CD14-positive monocyte (primary cell): ENCODE data around the gene CA7. TPM values are rescaled to one million over a fixed set of nuclear protein-coding genes. Genes with fewer than 3 reads are reported as not detected.
"Not testable (repeated sequence)": the region's sequence is repeated elsewhere in the genome, so short reads cannot be mapped to it uniquely, and the experiment has no call there.

Experiments used
- DNase-seq, 3 donors: peaks; one replicate each; pipeline ENCODE4 v3.0.0-alpha.2; 2011 to 2022
- H2AFZ ChIP-seq: 2 replicates; pipeline ENCODE4 v1.6.0; 2012; ENCODE audit warnings: mild to moderate bottlenecking, low read depth, low read length, inconsistent platforms; ENCODE audit not compliant: insufficient read depth, poor library complexity, severe bottlenecking
- H3K27ac ChIP-seq, 2 donors: 1 replicate in 1 of 2; 2 replicates in 1 of 2; pipeline ENCODE4 v1.5.1; 2012 to 2013; ENCODE audit warnings: low read length in 2 of 2, control low read depth in 1 of 2, inconsistent platforms in 1 of 2, low read depth in 1 of 2, mild to moderate bottlenecking in 1 of 2
- H3K27me3 ChIP-seq, 2 donors: one replicate each; pipeline versions ENCODE4 v1.6.0 to v1.6.1; 2011 to 2013; ENCODE audit warnings: low read length in 2 of 2; ENCODE audit not compliant: control insufficient read depth in 2 of 2, insufficient read depth in 2 of 2
- H3K36me3 ChIP-seq, 2 donors: replicated peaks in 1 of 2; 1 replicate in 1 of 2; 2 replicates in 1 of 2; pipeline versions ENCODE4 v1.5.1 to v1.6.1; 2012 to 2013; ENCODE audit warnings: low read length in 2 of 2, control low read depth in 1 of 2, inconsistent platforms in 1 of 2, mild to moderate bottlenecking in 1 of 2; ENCODE audit not compliant: insufficient read depth in 2 of 2, control insufficient read depth in 1 of 2
- H3K4me1 ChIP-seq, 2 donors: 1 replicate in 1 of 2; 2 replicates in 1 of 2; pipeline versions ENCODE4 v1.5.1 to v1.6.1; 2012 to 2013; ENCODE audit warnings: low read length in 2 of 2, control low read depth in 1 of 2, inconsistent platforms in 1 of 2, mild to moderate bottlenecking in 1 of 2, moderate library complexity in 1 of 2; ENCODE audit not compliant: insufficient read depth in 2 of 2, control insufficient read depth in 1 of 2
- H3K4me2 ChIP-seq: replicated peaks from 2 replicates; pipeline ENCODE3; 2012; ENCODE audit warnings: low read length, moderate library complexity, mild to moderate bottlenecking; ENCODE audit not compliant: poor library complexity, severe bottlenecking; ENCODE audit errors: extremely low read depth
- H3K4me3 ChIP-seq, 3 experiments: fragments of 200-600 bp in 1 of 3; sonication (generic) in 1 of 3; replicated peaks in 1 of 3; 1 replicate in 2 of 3; 2 replicates in 1 of 3; pipeline ENCODE4 v1.5.1; 2011 to 2013; ENCODE audit warnings: low read length in 3 of 3, mild to moderate bottlenecking in 3 of 3, control low read depth in 2 of 3, low read depth in 2 of 3, inconsistent platforms in 1 of 3, moderate library complexity in 1 of 3
- H3K79me2 ChIP-seq: 2 replicates; pipeline ENCODE4 v1.6.0; 2012; ENCODE audit warnings: mild to moderate bottlenecking, control low read depth, inconsistent platforms, low read length, moderate library complexity; ENCODE audit not compliant: insufficient read depth
- H3K9ac ChIP-seq: 2 replicates; pipeline ENCODE4 v1.6.0; 2017; ENCODE audit warnings: low read length, mild to moderate bottlenecking; ENCODE audit not compliant: insufficient read depth, poor library complexity, severe bottlenecking
- H3K9me3 ChIP-seq, 2 donors: replicated peaks in 1 of 2; 1 replicate in 1 of 2; 2 replicates in 1 of 2; pipeline versions ENCODE4 v1.5.1 to v1.6.1; 2012 to 2013; ENCODE audit warnings: low read length in 2 of 2, control low read depth in 1 of 2; ENCODE audit not compliant: control insufficient read depth in 1 of 2, insufficient read depth in 1 of 2
- H4K20me1 ChIP-seq: 2 replicates; pipeline ENCODE4 v1.6.0; 2012; ENCODE audit warnings: mild to moderate bottlenecking, low read length, control low read depth, moderate library complexity; ENCODE audit not compliant: insufficient read depth
- H3K27ac Mint-ChIP-seq, 7 donors: one replicate each; pipeline ENCODE4 v1.8.0; 2020; ENCODE audit warnings: mild to moderate bottlenecking in 7 of 7, mixed read lengths in 7 of 7, moderate library complexity in 6 of 7, inconsistent platforms in 2 of 7
- H3K27me3 Mint-ChIP-seq, 3 donors: one replicate each; pipeline ENCODE4 v1.8.0; 2021 to 2022; ENCODE audit warnings: low read depth in 3 of 3, mild to moderate bottlenecking in 3 of 3, mixed read lengths in 3 of 3, moderate library complexity in 3 of 3, inconsistent platforms in 1 of 3
- H3K36me3 Mint-ChIP-seq, 2 donors: one replicate each; pipeline ENCODE4 v1.8.0; 2020; ENCODE audit warnings: mixed read lengths in 2 of 2, inconsistent platforms in 1 of 2, mild to moderate bottlenecking in 1 of 2
- H3K4me1 Mint-ChIP-seq: one replicate; pipeline ENCODE4 v1.8.0; 2020; ENCODE audit warnings: mild to moderate bottlenecking, mixed read lengths
- H3K4me3 Mint-ChIP-seq, 2 donors: one replicate each; pipeline ENCODE4 v1.8.0; 2020; ENCODE audit warnings: mild to moderate bottlenecking in 2 of 2, mixed read lengths in 2 of 2, moderate library complexity in 1 of 2
- H3K9me3 Mint-ChIP-seq, 7 donors: one replicate each; pipeline ENCODE4 v1.8.0; 2020 to 2022; ENCODE audit warnings: mixed read lengths in 7 of 7, mild to moderate bottlenecking in 6 of 7, moderate library complexity in 6 of 7, inconsistent platforms in 2 of 7
- WGBS: methylation state at CpG from one replicate; pipeline ENCODE4 v1.1.5; 2013; ENCODE audit warnings: missing lambda C conversion rate; ENCODE audit not compliant: insufficient coverage; 5-methylcytosine and 5-hydroxymethylcytosine counted together
- intact Hi-C, 2 donors: fragments of 100-400 bp; cut with micrococcal nuclease; formaldehyde crosslinking; loops; one replicate each; pipeline versions ENCODE4 v1.15.0 to v1.15.1; 2023
- polyA plus RNA-seq, 3 donors: library from polyadenylated mRNA; depleted of rRNA in 1 of 3; unstranded in 2 of 3; stranded (reverse) in 1 of 3; fragments of 300-500 nt in 2 of 3; fragments of >200 nt in 1 of 3; fragmentation: Illumina TruSeq in 2 of 3; gene quantifications; 1 replicate in 2 of 3; 2 replicates in 1 of 3; pipeline ENCODE4 v1.2.3, GENCODE V29; 2012 to 2021
- TF ChIP-seq, protein P1 (sequence below): fragments of 200-600 bp; IDR thresholded peaks from one replicate; pipeline ENCODE4 v1.8.0; 2022; ENCODE audit warnings: antibody characterized with exemption, mild to moderate bottlenecking

CA7 gene
- polyA plus RNA-seq, 3 donors = not detected

DNA sequence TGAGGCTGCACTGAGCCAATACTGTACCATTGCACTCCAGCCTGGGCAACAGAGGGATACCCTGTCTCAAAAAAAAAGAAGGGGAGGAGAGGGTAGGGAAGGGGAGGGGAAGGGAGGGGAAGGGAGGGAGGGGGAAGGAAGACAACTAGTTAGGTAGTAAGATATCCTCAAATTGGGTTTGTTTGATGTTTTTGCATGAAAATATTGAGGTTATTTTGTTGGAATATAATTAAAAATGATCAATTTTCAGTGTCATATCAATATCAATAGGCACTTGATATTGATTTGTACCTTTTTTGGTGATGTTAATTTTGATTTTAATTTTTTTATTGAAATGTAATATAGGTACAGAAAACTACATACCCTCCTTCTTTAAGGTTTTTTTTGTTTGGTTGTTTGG, 19.5 kb downstream of the CA7 start:
- Mint-ChIP-seq H3K27me3 (peaks cover 16 to 27% (median 21%) of the 10 kb centered on the region in 3 donors), H3K4me3 (no peak overlapping the region), H3K27ac (no peak overlapping the region), H3K36me3 (no peaks in the 10 kb centered on the region), H3K9me3 (peaks cover 0 to 3% (median 0%) of the 10 kb centered on the region in 7 donors), H3K4me1 (peaks cover 5% of the 10 kb centered on the region)
- no peak for DNase-seq
- H3K4me2 ChIP-seq = no peak overlapping the region
- no peaks in the 10 kb centered on the region for H3K79me2 ChIP-seq
- no peak overlapping the region for H2AFZ ChIP-seq
- no peaks in the 10 kb centered on the region for H4K20me1 ChIP-seq
- H3K9me3 ChIP-seq = no peaks in the 10 kb centered on the region
- intact Hi-C loops = loop anchor here (10.0 kb wide), 2 partner anchors 139 to 259 kb away; partner anchors contain the start of gene CMTM3 (in 1 of the 2)
- H3K9ac ChIP-seq = no peak overlapping the region
- no peak overlapping the region for H3K4me3 ChIP-seq
- peaks cover 0 to 3% of the 10 kb centered on the region in 2 donors for H3K27me3 ChIP-seq
- peaks cover 0 to 9% of the 10 kb centered on the region in 2 donors for H3K4me1 ChIP-seq
- no peaks in the 10 kb centered on the region for H3K36me3 ChIP-seq
- TF ChIP-seq, protein P1, sequence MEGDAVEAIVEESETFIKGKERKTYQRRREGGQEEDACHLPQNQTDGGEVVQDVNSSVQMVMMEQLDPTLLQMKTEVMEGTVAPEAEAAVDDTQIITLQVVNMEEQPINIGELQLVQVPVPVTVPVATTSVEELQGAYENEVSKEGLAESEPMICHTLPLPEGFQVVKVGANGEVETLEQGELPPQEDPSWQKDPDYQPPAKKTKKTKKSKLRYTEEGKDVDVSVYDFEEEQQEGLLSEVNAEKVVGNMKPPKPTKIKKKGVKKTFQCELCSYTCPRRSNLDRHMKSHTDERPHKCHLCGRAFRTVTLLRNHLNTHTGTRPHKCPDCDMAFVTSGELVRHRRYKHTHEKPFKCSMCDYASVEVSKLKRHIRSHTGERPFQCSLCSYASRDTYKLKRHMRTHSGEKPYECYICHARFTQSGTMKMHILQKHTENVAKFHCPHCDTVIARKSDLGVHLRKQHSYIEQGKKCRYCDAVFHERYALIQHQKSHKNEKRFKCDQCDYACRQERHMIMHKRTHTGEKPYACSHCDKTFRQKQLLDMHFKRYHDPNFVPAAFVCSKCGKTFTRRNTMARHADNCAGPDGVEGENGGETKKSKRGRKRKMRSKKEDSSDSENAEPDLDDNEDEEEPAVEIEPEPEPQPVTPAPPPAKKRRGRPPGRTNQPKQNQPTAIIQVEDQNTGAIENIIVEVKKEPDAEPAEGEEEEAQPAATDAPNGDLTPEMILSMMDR = no peak
- no peak overlapping the region for H3K27ac ChIP-seq

- Mint-ChIP-seq H3K4me1 (peaks cover 15% of the 10 kb centered on the region), H3K27me3 (peaks cover 29 to 55% (median 34%) of the 10 kb centered on the region in 3 donors), H3K36me3 (no peaks in the 10 kb centered on the region), H3K9me3 (peaks cover 0 to 8% (median 0%) of the 10 kb centered on the region in 7 donors), H3K27ac (no peak overlapping the region), H3K4me3 (no peak overlapping the region)
- H3K4me1 ChIP-seq = peaks cover 14 to 20% of the 10 kb centered on the region in 2 donors
- intact Hi-C loops = loop anchor here (5.0 to 10.0 kb wide), 4 partner anchors 37 to 462 kb away; partner anchors contain the start of genes NAE1 (in 2 of the 2) and CMTM3 (in 1 of the 2)
- H3K4me3 ChIP-seq = no peak overlapping the region
- no peak overlapping the region for H3K27ac ChIP-seq
- H3K9ac ChIP-seq = no peak overlapping the region
- no CpG with 5 or more reads among the region's 1 CpG for WGBS
- H3K9me3 ChIP-seq = no peaks in the 10 kb centered on the region
- DNase-seq = no peak
- peaks cover 0 to 23% of the 10 kb centered on the region in 2 donors for H3K27me3 ChIP-seq
- H3K4me2 ChIP-seq = no peak overlapping the region
- TF ChIP-seq, protein P1 = no peak
- H2AFZ ChIP-seq = no peak overlapping the region
- no peaks in the 10 kb centered on the region for H3K79me2 ChIP-seq
- H4K20me1 ChIP-seq = no peaks in the 10 kb centered on the region
- no peaks in the 10 kb centered on the region for H3K36me3 ChIP-seq
These were observed 25.2 kb downstream of the CA7 start for GRCh38 chr16:66869424-66869823.

GRCh38 chr16:66871363-66871762, 27.1 kb downstream of the CA7 start:
- intact Hi-C loops, H3K36me3 ChIP-seq, DNase-seq, H3K27ac ChIP-seq, H3K27ac Mint-ChIP-seq, H3K79me2 ChIP-seq, H2AFZ ChIP-seq, H3K9ac ChIP-seq, H3K9me3 ChIP-seq, H3K36me3 Mint-ChIP-seq, H3K4me2 ChIP-seq, H3K4me3 ChIP-seq, H4K20me1 ChIP-seq: not testable (repeated sequence)
- Histone ChIP-seq H3K27me3 (peaks cover 6 to 39% of the 10 kb centered on the region in 2 donors), H3K4me1 (peaks cover 15 to 23% of the 10 kb centered on the region in 2 donors)
- H3K9me3 Mint-ChIP-seq = peaks cover 3 to 12% (median 5%) of the 10 kb centered on the region in 7 donors
- H3K4me1 Mint-ChIP-seq = peaks cover 16% of the 10 kb centered on the region
- H3K4me3 Mint-ChIP-seq = peak overlapping the region in 1 of 2 donors; percentile 54
- WGBS = 100% methylated on average over 2 of the region's 2 CpGs
- H3K27me3 Mint-ChIP-seq = peaks cover 45 to 67% (median 51%) of the 10 kb centered on the region in 3 donors
